OCI-LY7 (cell line): ENCODE results near the gene GYS1.

ENCODE experiments used
- EZH2phosphoT487 ChIP-seq: fragments of 200-600 bp; sonication (generic); IDR thresholded peaks from 2 replicates; pipeline ENCODE4 v1.6.1; 2018; ENCODE audit warnings: low read depth, borderline replicate concordance, mild to moderate bottlenecking, mixed run types, antibody characterized with exemption, low read length, moderate library complexity, mixed read lengths
- TF ChIP-seq, protein P1 (sequence below): fragments of 200-600 bp; sonication (generic); conservative IDR thresholded peaks from 2 replicates; pipeline ENCODE4 v1.5.1; 2014; ENCODE audit warnings: mild to moderate bottlenecking, antibody characterized with exemption, low read length, moderate library complexity, mixed read lengths

DNA sequence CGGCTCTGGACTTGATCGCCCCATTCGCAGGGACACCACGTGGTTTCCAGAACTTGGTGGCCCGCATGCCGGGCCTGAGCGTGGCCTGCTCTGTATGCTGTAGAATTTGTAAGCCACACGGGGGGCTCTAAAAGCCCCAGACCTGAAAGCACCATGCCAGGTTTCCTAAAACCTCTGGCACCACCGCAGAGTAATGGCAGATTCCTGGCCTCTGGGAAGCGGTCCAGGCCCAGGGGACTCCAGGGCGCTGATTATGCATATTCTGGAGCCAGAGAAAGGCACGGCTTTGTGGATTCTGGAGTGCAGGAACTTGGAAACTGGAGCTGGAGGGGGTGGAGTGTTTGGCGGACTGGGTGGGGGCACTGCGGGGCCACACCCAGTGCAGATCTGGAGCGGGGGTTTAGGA lies 24.3 kb downstream of the GYS1 start:
- TF ChIP-seq, protein P1, sequence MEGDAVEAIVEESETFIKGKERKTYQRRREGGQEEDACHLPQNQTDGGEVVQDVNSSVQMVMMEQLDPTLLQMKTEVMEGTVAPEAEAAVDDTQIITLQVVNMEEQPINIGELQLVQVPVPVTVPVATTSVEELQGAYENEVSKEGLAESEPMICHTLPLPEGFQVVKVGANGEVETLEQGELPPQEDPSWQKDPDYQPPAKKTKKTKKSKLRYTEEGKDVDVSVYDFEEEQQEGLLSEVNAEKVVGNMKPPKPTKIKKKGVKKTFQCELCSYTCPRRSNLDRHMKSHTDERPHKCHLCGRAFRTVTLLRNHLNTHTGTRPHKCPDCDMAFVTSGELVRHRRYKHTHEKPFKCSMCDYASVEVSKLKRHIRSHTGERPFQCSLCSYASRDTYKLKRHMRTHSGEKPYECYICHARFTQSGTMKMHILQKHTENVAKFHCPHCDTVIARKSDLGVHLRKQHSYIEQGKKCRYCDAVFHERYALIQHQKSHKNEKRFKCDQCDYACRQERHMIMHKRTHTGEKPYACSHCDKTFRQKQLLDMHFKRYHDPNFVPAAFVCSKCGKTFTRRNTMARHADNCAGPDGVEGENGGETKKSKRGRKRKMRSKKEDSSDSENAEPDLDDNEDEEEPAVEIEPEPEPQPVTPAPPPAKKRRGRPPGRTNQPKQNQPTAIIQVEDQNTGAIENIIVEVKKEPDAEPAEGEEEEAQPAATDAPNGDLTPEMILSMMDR: no peak
- TF ChIP-seq EZH2phosphoT487: no peak
